Measurements from ENCODE around the gene OVCA2.

- no peak for TF ChIP-seq E2F6 (IDR thresholded peaks at IDR 0.05; ENCODE audit: borderline replicate concordance, low read depth)
- TF ChIP-seq CTCF (IDR thresholded peaks at IDR 0.05) = no peak
- TF ChIP-seq BCL3 (IDR thresholded peaks at IDR 0.05) = no peak
- no peak for TF ChIP-seq MAFK (IDR thresholded peaks at IDR 0.05; ENCODE audit: partially characterized antibody)
- TF ChIP-seq CEBPB (IDR thresholded peaks at IDR 0.05) = no peak
- no peak for TF ChIP-seq RFX5 (IDR thresholded peaks at IDR 0.05)
- TF ChIP-seq USF2 (IDR thresholded peaks at IDR 0.05) = no peak
- no peak for TF ChIP-seq RNF2 (IDR thresholded peaks at IDR 0.05; ENCODE audit: borderline replicate concordance, low read depth)
- no peak for TF ChIP-seq REST (IDR thresholded peaks at IDR 0.05)
- no peak for TF ChIP-seq RAD21 (conservative IDR thresholded peaks at IDR 0.05 in 1 of 2, IDR thresholded peaks at IDR 0.05 in 1 of 2)
- TF ChIP-seq EP300 (IDR thresholded peaks at IDR 0.05) = no peak
- TF ChIP-seq EHMT2 (IDR thresholded peaks at IDR 0.05; ENCODE audit: low read depth) = no peak
Measured at GRCh38 chr17:2055292-2056205, 13.7 kb downstream of the OVCA2 start.

Measured in A549 (cell line).